ENCODE results near the gene SYNDIG1L.

SYNDIG1L gene

DNA sequence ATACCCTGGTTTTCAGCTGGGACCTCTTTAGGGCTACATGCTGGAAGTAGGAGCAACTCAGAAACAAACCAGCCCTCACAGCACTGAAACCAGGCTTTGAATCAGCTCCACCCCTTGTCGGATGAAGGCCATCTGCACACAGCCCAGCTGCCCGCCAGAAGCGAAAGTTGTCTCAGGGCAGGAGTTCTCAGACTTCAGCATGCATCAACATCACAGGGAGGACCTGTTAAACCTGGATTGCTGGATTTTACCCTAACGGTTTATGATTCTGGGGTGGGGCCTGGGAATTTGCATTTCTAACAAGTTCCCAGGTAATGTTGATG, 10.9 kb downstream of the SYNDIG1L start:
- no peak overlapping the region for H3K4me3 ChIP-seq (ENCODE audit: extremely low read depth, insufficient read depth, low read length, poor library complexity, severe bottlenecking)
- no peaks in the 10 kb centered on the region for H3K36me3 ChIP-seq (ENCODE audit: control insufficient read depth, insufficient read depth, low read length)
- H3K9me3 ChIP-seq (ENCODE audit: control insufficient read depth, low read length) = no peaks in the 10 kb centered on the region
- peaks cover 12% of the 10 kb centered on the region for H3K4me1 ChIP-seq (ENCODE audit: control insufficient read depth, insufficient read depth, low read length, poor library complexity, severe bottlenecking)
- WGBS, 2 experiments (ENCODE audit: insufficient coverage in 2 of 2) = 35 to 43% methylated on average over 4 of the region's 4 CpGs
- no peak overlapping the region for H3K27ac ChIP-seq (ENCODE audit: low read depth, low read length, severe bottlenecking)

DNA sequence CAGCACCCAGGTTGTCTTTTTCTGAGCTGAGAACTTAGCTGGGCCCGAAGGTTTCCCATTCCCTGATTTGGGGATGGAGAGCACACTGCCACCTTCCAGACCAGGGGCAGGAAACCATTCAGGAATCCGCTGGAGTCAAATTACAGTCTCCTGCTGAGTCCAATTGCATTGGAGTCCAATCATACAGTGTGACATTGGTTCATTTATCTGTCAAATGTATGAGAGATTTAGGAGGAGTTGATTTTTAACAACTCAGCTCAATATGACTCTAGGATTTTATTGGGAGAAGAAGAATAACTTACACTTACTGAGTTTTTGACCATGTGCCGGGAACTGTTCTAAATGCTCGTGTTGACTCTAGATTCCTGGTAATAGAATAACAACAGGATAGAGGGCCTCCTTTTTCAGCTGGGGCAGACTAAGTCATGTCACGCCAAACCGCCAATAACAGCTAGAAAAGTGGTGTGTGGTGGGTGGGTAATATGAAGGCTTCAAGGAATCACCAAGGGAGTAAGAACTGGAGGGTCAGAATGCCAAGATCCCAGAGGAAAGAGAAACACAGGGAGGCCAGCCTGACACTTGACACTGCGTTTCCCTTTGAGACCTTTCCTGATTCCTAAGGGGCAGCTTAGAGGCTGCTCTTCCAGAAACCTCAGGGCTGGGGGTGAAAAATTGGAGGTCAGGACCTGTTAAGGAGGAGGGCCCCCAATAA, 11.5 kb downstream of the SYNDIG1L start:
- Histone ChIP-seq H3K4me1 (ENCODE audit: control insufficient read depth, insufficient read depth, low read length, poor library complexity, severe bottlenecking) (peaks cover 12% of the 10 kb centered on the region), H3K36me3 (ENCODE audit: control insufficient read depth, insufficient read depth, low read length) (no peaks in the 10 kb centered on the region), H3K4me3 (ENCODE audit: extremely low read depth, insufficient read depth, low read length, poor library complexity, severe bottlenecking) (no peak overlapping the region), H3K27ac (ENCODE audit: low read depth, low read length, severe bottlenecking) (no peak overlapping the region), H3K9me3 (ENCODE audit: control insufficient read depth, low read length) (no peaks in the 10 kb centered on the region)
- 42 to 58% methylated on average over 5 to 7 of the region's 7 CpGs for WGBS, 2 experiments (ENCODE audit: insufficient coverage in 2 of 2)

DNA sequence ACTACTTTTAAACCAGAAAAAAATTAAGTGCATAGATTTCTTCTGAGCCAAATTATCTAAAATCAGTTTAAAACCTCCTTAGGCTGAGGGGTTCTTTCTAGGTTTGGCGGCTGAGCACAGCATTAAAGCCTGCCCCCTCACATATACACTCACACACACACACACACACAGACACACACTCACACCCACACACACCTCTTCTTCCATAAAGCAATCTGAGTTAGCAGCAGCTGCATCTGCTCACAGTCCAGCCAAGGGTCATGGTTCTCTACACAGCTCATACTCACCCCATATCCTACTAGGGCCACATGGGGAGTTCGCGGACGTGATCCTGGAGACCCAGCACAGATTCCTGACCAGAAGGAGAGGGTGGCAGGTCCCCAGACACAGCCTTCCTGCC, 12.4 kb downstream of the SYNDIG1L start:
- H3K36me3 ChIP-seq (ENCODE audit: control insufficient read depth, insufficient read depth, low read length) = no peaks in the 10 kb centered on the region
- 77 to 94% methylated on average over 4 of the region's 4 CpGs for WGBS, 2 experiments (ENCODE audit: insufficient coverage in 2 of 2)
- H3K4me3 ChIP-seq (ENCODE audit: extremely low read depth, insufficient read depth, low read length, poor library complexity, severe bottlenecking) = no peak overlapping the region
- no peaks in the 10 kb centered on the region for H3K9me3 ChIP-seq (ENCODE audit: control insufficient read depth, low read length)
- peaks cover 12% of the 10 kb centered on the region for H3K4me1 ChIP-seq (ENCODE audit: control insufficient read depth, insufficient read depth, low read length, poor library complexity, severe bottlenecking)
- H3K27ac ChIP-seq (ENCODE audit: low read depth, low read length, severe bottlenecking) = no peak overlapping the region

DNA sequence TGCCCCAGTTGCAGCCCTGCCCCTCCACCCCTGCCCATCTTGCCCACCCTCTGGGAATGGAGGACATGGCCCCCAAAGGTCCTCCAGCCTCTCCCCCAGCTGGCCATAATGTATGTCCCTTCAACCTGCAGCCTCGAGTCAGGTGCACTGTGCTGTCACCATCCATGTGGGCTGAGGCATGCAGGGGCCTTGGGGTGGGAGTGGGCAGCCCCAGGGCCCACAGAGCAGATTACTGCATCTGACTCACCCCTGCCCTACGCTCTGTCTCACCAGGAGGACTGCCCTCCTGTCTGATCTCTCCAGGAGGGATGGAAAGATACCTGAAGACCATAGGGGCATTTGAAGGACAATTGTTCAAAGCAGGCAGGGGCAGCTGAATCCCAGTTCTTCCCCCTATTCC, 13.3 kb downstream of the SYNDIG1L start:
- Histone ChIP-seq H3K4me3 (ENCODE audit: extremely low read depth, insufficient read depth, low read length, poor library complexity, severe bottlenecking) (no peak overlapping the region), H3K27ac (ENCODE audit: low read depth, low read length, severe bottlenecking) (no peak overlapping the region), H3K36me3 (ENCODE audit: control insufficient read depth, insufficient read depth, low read length) (no peaks in the 10 kb centered on the region), H3K9me3 (ENCODE audit: control insufficient read depth, low read length) (no peaks in the 10 kb centered on the region), H3K4me1 (ENCODE audit: control insufficient read depth, insufficient read depth, low read length, poor library complexity, severe bottlenecking) (peaks cover 12% of the 10 kb centered on the region)
- WGBS, 2 experiments (ENCODE audit: insufficient coverage in 2 of 2) = 75% methylated on average over 1 to 2 of the region's 2 CpGs

DNA sequence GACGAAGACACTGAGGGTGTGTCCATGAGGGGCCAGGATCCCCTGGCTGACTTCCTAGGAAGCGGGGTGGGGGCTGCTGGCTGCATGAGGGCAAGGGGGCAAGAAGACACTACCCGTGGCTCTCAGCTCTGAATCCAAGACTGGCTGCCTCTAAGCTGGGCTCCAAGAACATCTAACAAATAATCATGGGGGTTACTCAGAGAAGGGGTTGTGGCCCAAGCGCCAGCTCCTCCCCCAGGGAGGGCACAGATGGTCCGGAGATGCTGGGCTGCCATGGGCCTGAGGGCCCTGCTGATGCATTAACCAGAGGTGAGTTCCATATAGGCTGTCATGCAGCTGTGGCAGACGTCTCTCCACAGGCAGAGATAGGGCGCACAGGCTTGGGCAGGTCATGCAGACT, 14.3 kb downstream of the SYNDIG1L start:
- no peaks in the 10 kb centered on the region for H3K9me3 ChIP-seq (ENCODE audit: control insufficient read depth, low read length)
- no peak overlapping the region for H3K27ac ChIP-seq (ENCODE audit: low read depth, low read length, severe bottlenecking)
- H3K4me1 ChIP-seq (ENCODE audit: control insufficient read depth, insufficient read depth, low read length, poor library complexity, severe bottlenecking) = peaks cover 12% of the 10 kb centered on the region
- WGBS, 2 experiments (ENCODE audit: insufficient coverage in 2 of 2) = 86 to 93% methylated on average over 4 to 6 of the region's 7 CpGs
- no peak overlapping the region for H3K4me3 ChIP-seq (ENCODE audit: extremely low read depth, insufficient read depth, low read length, poor library complexity, severe bottlenecking)
- H3K36me3 ChIP-seq (ENCODE audit: control insufficient read depth, insufficient read depth, low read length) = no peaks in the 10 kb centered on the region

DNA sequence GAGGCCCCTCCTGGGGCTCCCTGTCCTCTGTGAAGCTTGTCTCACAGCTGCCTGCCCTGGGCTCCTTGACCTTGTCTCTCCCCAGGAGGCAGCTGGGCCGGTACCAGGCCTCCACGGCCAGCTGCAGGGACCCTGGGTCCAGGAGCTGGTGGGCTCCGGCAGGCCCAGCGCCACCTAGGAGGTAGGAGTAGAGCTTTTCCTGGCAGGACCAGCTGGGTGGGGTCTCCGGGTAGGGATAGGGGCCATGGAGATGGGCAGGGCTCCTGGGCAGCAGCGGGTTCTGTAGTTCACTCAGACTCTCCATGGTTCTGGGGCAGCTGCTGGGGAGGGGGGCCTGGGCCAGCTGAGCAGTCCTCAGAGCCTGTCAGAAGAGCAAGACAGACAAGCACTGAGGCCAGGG, 16.6 kb downstream of the SYNDIG1L start:
- H3K9me3 ChIP-seq (ENCODE audit: control insufficient read depth, low read length) = no peaks in the 10 kb centered on the region
- no peak overlapping the region for H3K4me3 ChIP-seq (ENCODE audit: extremely low read depth, insufficient read depth, low read length, poor library complexity, severe bottlenecking)
- H3K4me1 ChIP-seq (ENCODE audit: control insufficient read depth, insufficient read depth, low read length, poor library complexity, severe bottlenecking) = peaks cover 2% of the 10 kb centered on the region
- WGBS, 2 experiments (ENCODE audit: insufficient coverage in 2 of 2) = 78 to 82% methylated on average over 5 to 6 of the region's 6 CpGs
- no peaks in the 10 kb centered on the region for H3K36me3 ChIP-seq (ENCODE audit: control insufficient read depth, insufficient read depth, low read length)
- H3K27ac ChIP-seq (ENCODE audit: low read depth, low read length, severe bottlenecking) = no peak overlapping the region

DNA sequence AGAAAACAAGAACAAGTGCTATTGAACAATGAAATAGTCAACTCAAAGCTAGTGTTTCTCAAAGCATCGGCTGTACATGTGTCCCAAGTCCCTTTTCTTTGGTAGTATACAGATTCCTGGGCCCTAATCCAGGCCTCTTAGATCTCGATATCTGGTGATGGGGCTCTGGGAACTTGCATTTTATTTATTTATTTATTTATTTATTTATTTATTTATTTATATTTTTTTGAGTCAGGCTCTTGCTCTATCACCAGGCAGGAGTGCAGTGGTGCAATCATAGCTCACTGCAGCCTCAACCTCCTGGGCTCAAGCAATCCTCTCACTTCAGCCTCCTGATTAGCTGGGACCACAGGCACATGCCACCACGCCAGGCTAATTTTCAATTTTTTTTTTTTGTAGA, 17.1 kb downstream of the SYNDIG1L start:
- no peaks in the 10 kb centered on the region for H3K9me3 ChIP-seq (ENCODE audit: control insufficient read depth, low read length)
- H3K4me3 ChIP-seq (ENCODE audit: extremely low read depth, insufficient read depth, low read length, poor library complexity, severe bottlenecking) = no peak overlapping the region
- H3K27ac ChIP-seq (ENCODE audit: low read depth, low read length, severe bottlenecking) = no peak overlapping the region
- WGBS, 2 experiments (ENCODE audit: insufficient coverage in 2 of 2) = 100% methylated on average over 2 of the region's 3 CpGs
- H3K36me3 ChIP-seq (ENCODE audit: control insufficient read depth, insufficient read depth, low read length) = no peaks in the 10 kb centered on the region
- H3K4me1 ChIP-seq (ENCODE audit: control insufficient read depth, insufficient read depth, low read length, poor library complexity, severe bottlenecking) = no peaks in the 10 kb centered on the region

DNA sequence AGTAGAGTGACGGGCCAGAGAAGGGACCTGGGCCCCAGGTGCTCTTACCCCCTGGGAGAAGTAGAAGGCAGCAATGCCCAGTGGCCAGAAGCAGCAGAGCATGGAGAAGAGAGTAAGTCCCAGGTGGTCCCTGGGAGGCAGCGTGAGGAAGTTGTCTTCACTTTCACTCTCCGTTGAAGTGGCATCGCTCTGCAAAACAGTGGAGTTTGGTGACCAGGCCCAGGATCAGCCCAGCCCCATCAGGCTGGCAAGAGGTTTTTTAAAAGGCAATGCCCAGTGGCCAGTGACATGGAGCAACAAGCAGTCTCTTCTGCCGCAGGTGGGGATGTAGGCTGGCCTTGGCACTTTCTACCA, 18.2 kb downstream of the SYNDIG1L start:
- no peak overlapping the region for H3K27ac ChIP-seq (ENCODE audit: low read depth, low read length, severe bottlenecking)
- H3K36me3 ChIP-seq (ENCODE audit: control insufficient read depth, insufficient read depth, low read length) = no peaks in the 10 kb centered on the region
- H3K9me3 ChIP-seq (ENCODE audit: control insufficient read depth, low read length) = no peaks in the 10 kb centered on the region
- H3K4me1 ChIP-seq (ENCODE audit: control insufficient read depth, insufficient read depth, low read length, poor library complexity, severe bottlenecking) = peaks cover 5% of the 10 kb centered on the region
- WGBS, 2 experiments (ENCODE audit: insufficient coverage in 2 of 2) = 89 to 93% methylated on average over 3 to 4 of the region's 5 CpGs
- H3K4me3 ChIP-seq (ENCODE audit: extremely low read depth, insufficient read depth, low read length, poor library complexity, severe bottlenecking) = no peak overlapping the region

DNA sequence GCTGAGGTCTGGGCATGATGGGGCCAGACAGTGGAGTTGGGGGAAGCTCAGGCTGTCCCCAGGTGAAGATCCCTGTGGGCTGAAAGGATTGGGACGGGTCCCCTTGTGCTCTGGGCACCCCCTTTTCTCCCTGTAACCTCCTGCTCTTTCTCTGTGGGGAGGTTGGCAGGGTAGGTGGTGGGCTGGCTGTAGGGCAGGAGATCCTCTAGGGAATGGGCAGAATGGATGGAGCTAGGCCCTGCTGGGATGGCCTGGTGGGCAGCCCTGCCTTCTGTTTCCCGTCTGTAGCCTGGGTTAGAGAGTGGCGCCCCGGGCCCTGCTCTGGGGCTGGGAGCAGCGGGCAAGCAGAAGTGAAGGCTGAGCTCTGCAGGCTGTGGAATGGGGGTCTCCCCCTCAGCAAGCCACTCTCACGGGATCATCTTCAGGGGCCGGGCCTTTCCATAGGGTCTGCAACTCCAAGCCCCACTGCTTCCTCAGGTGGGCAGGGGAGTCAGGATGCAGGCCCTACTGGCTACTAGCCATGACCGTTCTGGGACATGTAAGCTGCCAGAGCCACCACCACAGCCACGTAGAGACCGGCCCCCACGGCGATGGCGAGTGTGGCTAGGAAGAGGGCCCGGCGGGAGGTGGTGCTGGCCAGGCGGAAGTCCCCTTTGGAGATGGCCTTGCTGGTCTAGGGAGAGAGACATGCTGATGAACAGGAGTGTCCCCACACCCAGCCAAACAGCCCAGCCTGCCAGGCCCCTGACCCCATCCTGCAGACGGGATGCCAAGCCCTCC, 18.8 kb downstream of the SYNDIG1L start:
- no peaks in the 10 kb centered on the region for H3K9me3 ChIP-seq (ENCODE audit: control insufficient read depth, low read length)
- no peaks in the 10 kb centered on the region for H3K36me3 ChIP-seq (ENCODE audit: control insufficient read depth, insufficient read depth, low read length)
- H3K4me3 ChIP-seq (ENCODE audit: extremely low read depth, insufficient read depth, low read length, poor library complexity, severe bottlenecking) = no peak overlapping the region
- peaks cover 10% of the 10 kb centered on the region for H3K4me1 ChIP-seq (ENCODE audit: control insufficient read depth, insufficient read depth, low read length, poor library complexity, severe bottlenecking)
- H3K27ac ChIP-seq (ENCODE audit: low read depth, low read length, severe bottlenecking) = no peak overlapping the region
- WGBS, 2 experiments (ENCODE audit: insufficient coverage in 2 of 2) = 89 to 95% methylated on average over 13 to 15 of the region's 17 CpGs

DNA sequence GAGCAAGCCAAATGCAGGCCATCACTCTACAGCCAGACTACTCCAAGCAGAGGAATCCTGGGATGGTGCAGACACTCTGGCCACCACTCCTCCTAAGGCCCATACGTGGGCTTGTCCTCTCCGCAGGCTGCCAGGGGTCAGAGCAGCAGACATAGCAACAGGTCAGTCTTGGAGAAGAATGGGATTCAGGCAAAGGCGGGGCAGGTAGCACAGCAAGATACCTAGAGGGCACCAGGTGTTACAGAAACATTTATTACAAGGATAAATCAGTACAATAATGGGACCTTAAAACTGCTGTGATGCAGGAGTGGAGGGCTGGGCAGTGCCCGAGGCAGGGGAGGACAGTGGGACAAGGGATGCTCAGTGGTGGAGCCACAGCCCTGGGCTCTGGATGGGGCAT, 20.3 kb downstream of the SYNDIG1L start:
- H3K4me1 ChIP-seq (ENCODE audit: control insufficient read depth, insufficient read depth, low read length, poor library complexity, severe bottlenecking) = peaks cover 20% of the 10 kb centered on the region
- 78 to 86% methylated on average over 1 to 3 of the region's 4 CpGs for WGBS, 2 experiments (ENCODE audit: insufficient coverage in 2 of 2)
- no peak overlapping the region for H3K4me3 ChIP-seq (ENCODE audit: extremely low read depth, insufficient read depth, low read length, poor library complexity, severe bottlenecking)
- no peak overlapping the region for H3K27ac ChIP-seq (ENCODE audit: low read depth, low read length, severe bottlenecking)
- H3K9me3 ChIP-seq (ENCODE audit: control insufficient read depth, low read length) = no peaks in the 10 kb centered on the region
- no peaks in the 10 kb centered on the region for H3K36me3 ChIP-seq (ENCODE audit: control insufficient read depth, insufficient read depth, low read length)

DNA sequence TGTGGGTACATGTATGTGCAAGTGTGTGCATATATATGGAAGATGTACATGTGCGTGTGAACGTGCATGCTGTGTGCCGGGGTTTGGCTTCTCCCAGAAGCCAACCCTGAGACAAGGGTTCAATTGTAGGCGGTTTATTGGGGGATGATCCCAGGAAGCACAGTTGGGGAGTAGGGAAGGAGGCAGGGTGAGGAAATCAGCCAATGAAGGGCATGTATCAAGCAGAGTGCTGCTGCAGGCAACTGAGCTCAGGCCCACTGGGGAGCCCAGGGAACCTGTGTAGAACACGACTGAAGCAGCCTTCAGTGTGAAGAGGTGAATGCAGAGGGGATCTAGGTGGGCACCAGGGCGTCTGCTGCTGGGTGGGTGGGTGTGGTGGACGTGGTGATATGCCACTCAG, 21.6 kb downstream of the SYNDIG1L start:
- WGBS, 2 experiments (ENCODE audit: insufficient coverage in 2 of 2) = 87 to 89% methylated on average over 7 of the region's 7 CpGs

More for the DNA sequence above, 21.6 kb downstream of the SYNDIG1L start:
- H3K4me1 ChIP-seq (ENCODE audit: control insufficient read depth, insufficient read depth, low read length, poor library complexity, severe bottlenecking) = peaks cover 20% of the 10 kb centered on the region
- no peak overlapping the region for H3K27ac ChIP-seq (ENCODE audit: low read depth, low read length, severe bottlenecking)
- H3K36me3 ChIP-seq (ENCODE audit: control insufficient read depth, insufficient read depth, low read length) = no peaks in the 10 kb centered on the region
- H3K9me3 ChIP-seq (ENCODE audit: control insufficient read depth, low read length) = no peaks in the 10 kb centered on the region
- no peak overlapping the region for H3K4me3 ChIP-seq (ENCODE audit: extremely low read depth, insufficient read depth, low read length, poor library complexity, severe bottlenecking)

Measured in mesodermal cell (in vitro differentiated cells).